SK-N-SH (cell line): ENCODE data around the gene SOX2. TPM values are rescaled to one million over a fixed set of nuclear protein-coding genes. Genes with fewer than 3 reads are reported as not detected.

Experiments used
- CTCF ChIA-PET: fragments of 300-600, 350-600 bp; formaldehyde crosslinking; extraction: SDS; loops from one replicate; lab custom pipeline; 2021; lab: Yijun Ruan, JAX
- POLR2A ChIA-PET: fragments of 350-600 bp; sonication (Branson Sonifier 250); formaldehyde crosslinking; extraction: SDS; loops from one replicate; lab custom pipeline; 2020; ENCODE audit warnings: antibody characterized with exemption, inconsistent platforms; lab: Yijun Ruan, JAX
- DNase-seq: peaks from one replicate; pipeline ENCODE4 v3.0.0; 2012
- H2AFZ ChIP-seq: fragments of 200-600 bp; sonication (generic); 2 replicates; pipeline ENCODE4 v1.8.1; 2016; ENCODE audit warnings: antibody characterized with exemption, mild to moderate bottlenecking, low read depth
- H3F3A ChIP-seq: fragments of 200-600 bp; sonication (generic); replicated peaks from 2 replicates; pipeline ENCODE3; 2016; ENCODE audit warnings: antibody characterized with exemption, mild to moderate bottlenecking; ENCODE audit not compliant: insufficient read depth
- H3K27ac ChIP-seq, 2 experiments: fragments of 200-500 bp in 1 of 2; fragments of 200-600 bp in 1 of 2; sonication (Bioruptor generic) in 1 of 2; sonication (generic), shearing (Covaris generic) in 1 of 2; 2 replicates each; pipeline versions ENCODE4 v1.5.1 to v1.6.1; 2014 to 2016; ENCODE audit warnings: low read depth in 2 of 2, inconsistent platforms in 1 of 2, low read length in 1 of 2, mild to moderate bottlenecking in 1 of 2, mixed read lengths in 1 of 2
- H3K27me3 ChIP-seq: fragments of 200-600 bp; sonication (generic), shearing (Covaris generic); 2 replicates; pipeline ENCODE4 v1.6.1; 2016; ENCODE audit warnings: mixed run types; ENCODE audit not compliant: insufficient read depth
- H3K36me3 ChIP-seq, 2 experiments: fragments of 200-500 bp in 1 of 2; fragments of 200-600 bp in 1 of 2; sonication (Bioruptor generic) in 1 of 2; sonication (generic) in 1 of 2; replicated peaks in 1 of 2; 2 replicates each; pipeline versions ENCODE3 to v1.5.1; 2014 to 2016; ENCODE audit warnings: low read length in 1 of 2, mild to moderate bottlenecking in 1 of 2; ENCODE audit not compliant: insufficient read depth in 2 of 2, control insufficient read depth in 1 of 2
- H3K4me1 ChIP-seq, 2 experiments: fragments of 200-500 bp in 1 of 2; fragments of 200-600 bp in 1 of 2; sonication (Bioruptor generic) in 1 of 2; sonication (generic), shearing (Covaris generic) in 1 of 2; 2 replicates each; pipeline versions ENCODE4 v1.5.1 to v1.6.1; 2014 to 2016; ENCODE audit warnings: low read depth in 1 of 2, low read length in 1 of 2, mixed run types in 1 of 2; ENCODE audit not compliant: insufficient read depth in 2 of 2, control insufficient read depth in 1 of 2
- H3K4me2 ChIP-seq: fragments of 200-600 bp; sonication (generic), shearing (Covaris generic); 2 replicates; pipeline ENCODE4 v1.6.1; 2017; ENCODE audit warnings: mixed run types
- H3K4me3 ChIP-seq, 2 experiments: fragments of 200-500 bp in 1 of 2; fragments of 200-600 bp in 1 of 2; sonication (Bioruptor generic) in 1 of 2; sonication (generic), shearing (Covaris generic) in 1 of 2; 2 replicates each; pipeline versions ENCODE4 v1.5.1 to v1.8.1; 2014 to 2016; ENCODE audit warnings: low read depth in 2 of 2, inconsistent platforms in 1 of 2, low read length in 1 of 2, mild to moderate bottlenecking in 1 of 2, mixed read lengths in 1 of 2, moderate library complexity in 1 of 2
- H3K79me2 ChIP-seq: fragments of 200-600 bp; sonication (generic); 2 replicates; pipeline ENCODE4 v1.8.1; 2017; ENCODE audit warnings: mild to moderate bottlenecking; ENCODE audit not compliant: insufficient read depth
- H3K9ac ChIP-seq: fragments of 200-600 bp; sonication (generic); 2 replicates; pipeline ENCODE4 v1.6.1; 2017; ENCODE audit warnings: mixed run types
- H3K9me2 ChIP-seq: fragments of 200-600 bp; sonication (generic); 2 replicates; pipeline ENCODE4 v1.6.1; 2017; ENCODE audit warnings: mixed run types
- H3K9me3 ChIP-seq: fragments of 200-600 bp; sonication (generic); 2 replicates; pipeline ENCODE4 v1.6.1; 2017; ENCODE audit warnings: mixed run types, mild to moderate bottlenecking, moderate library complexity
- H4K20me1 ChIP-seq: fragments of 200-600 bp; sonication (generic); 2 replicates; pipeline ENCODE4 v1.6.1; 2017; ENCODE audit warnings: mild to moderate bottlenecking, mixed run types; ENCODE audit not compliant: insufficient read depth
- REST ChIP-seq: IDR thresholded peaks from 2 replicates; pipeline ENCODE4 v1.6.1; 2012; ENCODE audit warnings: mild to moderate bottlenecking, low read depth, low read length, moderate library complexity
- TAF1 ChIP-seq: IDR thresholded peaks from 2 replicates; pipeline ENCODE4 v1.6.1; 2012; ENCODE audit warnings: low read depth, mild to moderate bottlenecking, low read length, moderate library complexity, borderline replicate concordance
- TCF12 ChIP-seq: IDR thresholded peaks from 2 replicates; pipeline ENCODE4 v1.4.0; 2012
- ZBTB33 ChIP-seq: IDR thresholded peaks from 2 replicates; pipeline ENCODE4 v1.4.0; 2012; ENCODE audit warnings: low read depth, borderline replicate concordance
- WGBS: methylation state at CpG from one replicate; pipeline ENCODE4 v1.1.6; 2017; ENCODE audit warnings: low lambda C conversion rate; 5-methylcytosine and 5-hydroxymethylcytosine counted together
- polyA plus RNA-seq, 3 experiments: library from polyadenylated mRNA; depleted of rRNA; stranded (reverse); fragments of >200 nt; gene quantifications; 2 replicates each; pipeline ENCODE4 v1.2.3, GENCODE V29; 2012
- TF ChIP-seq, protein P1 (sequence below): IDR thresholded peaks from 2 replicates; pipeline ENCODE4; 2012
- TF ChIP-seq, protein P2 (sequence below): fragments of 200-600 bp; sonication (generic); IDR thresholded peaks from 2 replicates; pipeline ENCODE4 v1.6.1; 2017; ENCODE audit warnings: antibody characterized with exemption, mild to moderate bottlenecking, moderate library complexity

SOX2 gene
- polyA plus RNA-seq, 1 of the 3 experiments (the other 2 are of a cell fraction): 0.13 TPM

DNA sequence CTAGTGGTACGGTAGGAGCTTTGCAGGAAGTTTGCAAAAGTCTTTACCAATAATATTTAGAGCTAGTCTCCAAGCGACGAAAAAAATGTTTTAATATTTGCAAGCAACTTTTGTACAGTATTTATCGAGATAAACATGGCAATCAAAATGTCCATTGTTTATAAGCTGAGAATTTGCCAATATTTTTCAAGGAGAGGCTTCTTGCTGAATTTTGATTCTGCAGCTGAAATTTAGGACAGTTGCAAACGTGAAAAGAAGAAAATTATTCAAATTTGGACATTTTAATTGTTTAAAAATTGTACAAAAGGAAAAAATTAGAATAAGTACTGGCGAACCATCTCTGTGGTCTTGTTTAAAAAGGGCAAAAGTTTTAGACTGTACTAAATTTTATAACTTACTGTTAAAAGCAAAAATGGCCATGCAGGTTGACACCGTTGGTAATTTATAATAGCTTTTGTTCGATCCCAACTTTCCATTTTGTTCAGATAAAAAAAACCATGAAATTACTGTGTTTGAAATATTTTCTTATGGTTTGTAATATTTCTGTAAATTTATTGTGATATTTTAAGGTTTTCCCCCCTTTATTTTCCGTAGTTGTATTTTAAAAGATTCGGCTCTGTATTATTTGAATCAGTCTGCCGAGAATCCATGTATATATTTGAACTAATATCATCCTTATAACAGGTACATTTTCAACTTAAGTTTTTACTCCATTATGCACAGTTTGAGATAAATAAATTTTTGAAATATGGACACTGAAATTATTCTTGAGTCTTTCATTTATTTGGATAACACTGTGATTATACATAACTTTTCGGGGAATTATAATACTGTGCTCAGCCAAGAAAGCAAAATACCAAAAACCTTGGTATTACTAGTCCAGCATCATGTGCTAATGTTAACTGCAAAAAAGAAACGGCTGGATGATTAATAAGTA is 2.2 kb downstream of the SOX2 start:
- H3F3A ChIP-seq: no peaks in the 10 kb centered on the region
- H3K9ac ChIP-seq: no peak overlapping the region
- H3K27me3 ChIP-seq: peaks cover 14% of the 10 kb centered on the region; the same call in 1 of the 2 replicates

More for the DNA sequence above, 2.2 kb downstream of the SOX2 start:
- no peak overlapping the region for H3K4me3 ChIP-seq
- H3K9me2 ChIP-seq: no peaks in the 10 kb centered on the region
- H2AFZ ChIP-seq: no peak overlapping the region
- H4K20me1 ChIP-seq: no peaks in the 10 kb centered on the region
- TF ChIP-seq ZBTB33: no peak
- TF ChIP-seq TAF1: no peak
- no peak for TF ChIP-seq REST
- TF ChIP-seq, protein P1, sequence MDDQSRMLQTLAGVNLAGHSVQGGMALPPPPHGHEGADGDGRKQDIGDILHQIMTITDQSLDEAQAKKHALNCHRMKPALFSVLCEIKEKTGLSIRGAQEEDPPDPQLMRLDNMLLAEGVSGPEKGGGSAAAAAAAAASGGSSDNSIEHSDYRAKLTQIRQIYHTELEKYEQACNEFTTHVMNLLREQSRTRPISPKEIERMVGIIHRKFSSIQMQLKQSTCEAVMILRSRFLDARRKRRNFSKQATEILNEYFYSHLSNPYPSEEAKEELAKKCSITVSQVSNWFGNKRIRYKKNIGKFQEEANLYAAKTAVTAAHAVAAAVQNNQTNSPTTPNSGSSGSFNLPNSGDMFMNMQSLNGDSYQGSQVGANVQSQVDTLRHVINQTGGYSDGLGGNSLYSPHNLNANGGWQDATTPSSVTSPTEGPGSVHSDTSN: no peak
- no peak for TF ChIP-seq TCF12
- TF ChIP-seq, protein P2, sequence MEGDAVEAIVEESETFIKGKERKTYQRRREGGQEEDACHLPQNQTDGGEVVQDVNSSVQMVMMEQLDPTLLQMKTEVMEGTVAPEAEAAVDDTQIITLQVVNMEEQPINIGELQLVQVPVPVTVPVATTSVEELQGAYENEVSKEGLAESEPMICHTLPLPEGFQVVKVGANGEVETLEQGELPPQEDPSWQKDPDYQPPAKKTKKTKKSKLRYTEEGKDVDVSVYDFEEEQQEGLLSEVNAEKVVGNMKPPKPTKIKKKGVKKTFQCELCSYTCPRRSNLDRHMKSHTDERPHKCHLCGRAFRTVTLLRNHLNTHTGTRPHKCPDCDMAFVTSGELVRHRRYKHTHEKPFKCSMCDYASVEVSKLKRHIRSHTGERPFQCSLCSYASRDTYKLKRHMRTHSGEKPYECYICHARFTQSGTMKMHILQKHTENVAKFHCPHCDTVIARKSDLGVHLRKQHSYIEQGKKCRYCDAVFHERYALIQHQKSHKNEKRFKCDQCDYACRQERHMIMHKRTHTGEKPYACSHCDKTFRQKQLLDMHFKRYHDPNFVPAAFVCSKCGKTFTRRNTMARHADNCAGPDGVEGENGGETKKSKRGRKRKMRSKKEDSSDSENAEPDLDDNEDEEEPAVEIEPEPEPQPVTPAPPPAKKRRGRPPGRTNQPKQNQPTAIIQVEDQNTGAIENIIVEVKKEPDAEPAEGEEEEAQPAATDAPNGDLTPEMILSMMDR: no peak
- POLR2A ChIA-PET: no interaction called here
- H3K36me3 ChIP-seq: no peaks in the 10 kb centered on the region
- peaks cover 0 to 16% of the 10 kb centered on the region in 2 experiments; a peak in 1 of 4 replicates for H3K4me1 ChIP-seq
- CTCF ChIA-PET: interaction anchor here (0.6 to 2.1 kb wide), 4 partner anchors 434 to 969 kb away, joined by 4 to 9 read pairs (median 4); no protein-coding TSS in a partner anchor
- H3K9me3 ChIP-seq: no peaks in the 10 kb centered on the region
- H3K27ac ChIP-seq: no peak overlapping the region
- WGBS: 68% methylated on average over 13 of the region's 13 CpGs
- no peak overlapping the region for H3K4me2 ChIP-seq
- no peak for DNase-seq
- no peaks in the 10 kb centered on the region for H3K79me2 ChIP-seq
